ENCODE results near the gene CCDC28B.
A peak's percentile ranks its signal among the peaks of the same experiment; 100 is the strongest.
"Not testable (repeated sequence)": the region's sequence is repeated elsewhere in the genome, so short reads cannot be mapped to it uniquely, and the experiment has no call there.

The CCDC28B gene

GRCh38 chr1:32200226-32201010 is at the start of gene CCDC28B:
CCDC28B (plus strand) TSS chr1:32200595; CDS start chr1:32201936, 1,341 bp downstream.
- no peak for TF ChIP-seq CTCF (IDR thresholded peaks at IDR 0.05; ENCODE audit: low read depth, low read length)
- DNase-seq (ENCODE audit: extremely low read depth, low read depth): no peak

- no peak for DNase-seq (ENCODE audit: extremely low read depth, low read depth)
- no peak for TF ChIP-seq CTCF (IDR thresholded peaks at IDR 0.05; ENCODE audit: low read depth, low read length)
Measured at GRCh38 chr1:32150847-32151246, 49.5 kb upstream of the CCDC28B start.

- DNase-seq (ENCODE audit: extremely low read depth, low read depth): peak; percentile 0
- TF ChIP-seq CTCF (IDR thresholded peaks at IDR 0.05; ENCODE audit: low read depth, low read length): no peak
Measured at GRCh38 chr1:32151319-32151787, 49.0 kb upstream of the CCDC28B start.

- no peak for DNase-seq (ENCODE audit: extremely low read depth, low read depth)
- TF ChIP-seq CTCF (IDR thresholded peaks at IDR 0.05; ENCODE audit: low read depth, low read length): no peak
Measured at GRCh38 chr1:32159189-32159588, 41.2 kb upstream of the CCDC28B start.

GRCh38 chr1:32163405-32163804 is 37.0 kb upstream of the CCDC28B start:
- TF ChIP-seq CTCF (IDR thresholded peaks at IDR 0.05; ENCODE audit: low read depth, low read length): no peak
- no peak for DNase-seq (ENCODE audit: extremely low read depth, low read depth)

- not testable (repeated sequence) for DNase-seq (ENCODE audit: extremely low read depth, low read depth)
Measured at GRCh38 chr1:32165633-32166032, 34.8 kb upstream of the CCDC28B start.

- TF ChIP-seq CTCF (IDR thresholded peaks at IDR 0.05; ENCODE audit: low read depth, low read length): no peak
- DNase-seq (ENCODE audit: extremely low read depth, low read depth): no peak
Measured at GRCh38 chr1:32170991-32171390, 29.4 kb upstream of the CCDC28B start.

Data from AG09319 (cell line).